NCI-H2171 (cell line): ENCODE data around the gene ENDOD1.

Experiments used
- DNase-seq: peaks from one replicate; lab custom pipeline; 2025; lab: John Stamatoyannopoulos, UW

The ENDOD1 gene

GRCh38 chr11:95076416-95076815, 13.2 kb upstream of the ENDOD1 start:
- DNase-seq, result no peak

DNA sequence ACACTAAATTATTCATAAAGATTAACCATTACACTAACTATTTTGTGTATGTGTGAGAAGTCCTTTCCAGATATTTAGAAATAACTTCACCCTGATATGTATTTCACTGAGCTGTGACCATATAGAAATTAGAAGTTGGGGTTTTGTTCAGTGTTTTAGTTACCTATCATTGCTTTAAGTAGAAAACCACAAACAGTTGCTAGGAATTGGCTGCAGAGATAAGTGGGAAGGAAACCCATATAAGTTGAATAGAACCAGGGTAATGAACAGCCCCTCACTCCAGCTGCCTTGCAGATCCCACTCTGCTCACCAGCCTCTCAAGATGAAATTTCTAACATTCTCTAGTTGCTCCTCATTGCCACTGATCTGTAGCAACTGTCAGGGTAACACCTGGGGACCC, 12.7 kb upstream of the ENDOD1 start:
- DNase-seq, result no peak

DNA sequence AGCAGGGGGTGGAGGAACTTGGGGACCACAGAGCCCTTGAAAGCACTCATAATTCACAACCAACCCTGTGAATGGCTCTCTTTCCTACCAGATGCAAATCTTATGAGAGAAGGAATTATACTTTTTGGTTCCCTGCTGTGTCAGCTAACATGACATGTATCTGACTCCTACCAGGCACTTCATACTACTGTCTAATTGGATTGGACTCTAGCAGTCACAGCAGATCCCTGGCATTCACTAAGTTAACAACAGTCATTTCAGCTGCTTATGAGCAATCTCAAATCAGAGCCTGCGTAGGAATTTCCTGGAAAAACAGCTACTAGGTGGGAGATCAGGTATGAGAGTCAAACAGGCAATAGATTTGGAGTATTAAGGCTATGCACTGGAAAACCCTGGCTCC, 11.1 kb upstream of the ENDOD1 start:
- DNase-seq, result no peak

DNA sequence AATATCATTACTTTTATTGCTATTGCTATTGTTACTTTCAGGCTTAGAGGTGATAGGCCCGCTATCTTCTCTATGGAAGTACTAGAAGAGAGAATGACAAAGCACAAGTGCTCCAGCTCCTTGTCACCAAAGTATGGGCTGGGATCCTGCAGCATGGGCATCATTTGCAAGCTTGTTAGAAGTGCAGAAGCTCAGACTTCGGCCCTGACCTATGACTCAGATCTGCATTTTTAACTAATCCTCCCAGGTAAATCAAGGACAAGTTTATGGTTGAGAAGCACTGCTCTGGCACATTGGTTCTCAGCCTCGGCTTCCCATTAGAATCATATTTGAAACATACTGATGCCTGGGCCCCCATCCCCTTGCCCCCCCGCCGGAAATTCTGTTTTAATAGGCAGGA, 8.6 kb upstream of the ENDOD1 start:
- DNase-seq, result no peak

GRCh38 chr11:95081412-95081811, 8.2 kb upstream of the ENDOD1 start:
- DNase-seq, result no peak

GRCh38 chr11:95082576-95083001, 7.1 kb upstream of the ENDOD1 start:
- DNase-seq, result no peak

DNA sequence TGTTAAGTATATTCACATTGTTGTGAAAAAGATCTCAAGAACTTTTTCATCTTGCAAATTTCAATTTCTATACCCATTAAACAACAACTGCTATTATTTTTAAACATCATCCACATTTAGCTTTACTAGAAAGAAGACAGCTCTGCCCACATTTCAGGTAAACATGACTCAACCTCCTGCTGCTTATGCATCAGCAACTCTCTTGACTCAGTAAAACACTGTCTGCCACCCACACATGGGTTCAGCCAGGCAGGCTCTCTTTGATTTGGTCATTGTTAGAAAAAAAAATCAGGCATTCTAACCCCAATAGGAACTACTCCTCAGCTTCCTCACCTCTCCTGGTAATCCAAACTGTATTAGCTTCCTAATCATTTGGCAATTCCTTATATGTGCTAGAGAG, 5.1 kb upstream of the ENDOD1 start:
- DNase-seq, result no peak

DNA sequence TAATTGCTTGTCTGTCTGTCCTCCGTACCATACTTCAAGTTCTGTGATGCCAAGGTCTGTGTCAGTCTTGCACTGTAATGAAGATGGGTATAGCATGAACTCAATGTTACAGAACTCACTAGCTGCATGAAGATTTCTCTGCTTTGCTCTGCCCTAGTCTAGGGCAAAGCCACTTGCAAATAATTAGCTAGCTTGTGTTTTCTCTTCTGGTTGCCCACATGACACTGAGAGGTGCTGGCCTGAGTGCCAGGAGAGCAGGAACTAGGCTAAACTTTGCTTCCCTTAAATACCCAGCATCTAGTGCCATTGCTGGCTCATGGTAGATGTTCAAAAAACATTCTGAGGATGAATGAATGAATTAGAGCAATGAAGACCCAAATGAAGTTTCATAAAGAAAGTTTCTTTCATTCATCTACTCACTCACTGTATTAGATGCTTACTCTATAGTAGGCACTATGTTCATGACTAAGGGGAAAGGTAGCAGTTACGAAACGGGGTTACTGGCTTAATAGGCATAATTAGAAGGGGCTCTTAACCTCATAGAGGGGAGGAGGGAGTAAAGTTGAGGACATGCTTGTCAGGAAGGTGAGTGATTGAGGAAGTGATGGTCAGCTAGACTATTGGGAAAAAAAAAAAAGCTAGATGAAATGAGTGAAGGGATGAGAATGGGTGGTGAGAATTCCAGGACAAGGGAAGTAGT, 4.4 kb upstream of the ENDOD1 start:
- DNase-seq, result no peak

DNA sequence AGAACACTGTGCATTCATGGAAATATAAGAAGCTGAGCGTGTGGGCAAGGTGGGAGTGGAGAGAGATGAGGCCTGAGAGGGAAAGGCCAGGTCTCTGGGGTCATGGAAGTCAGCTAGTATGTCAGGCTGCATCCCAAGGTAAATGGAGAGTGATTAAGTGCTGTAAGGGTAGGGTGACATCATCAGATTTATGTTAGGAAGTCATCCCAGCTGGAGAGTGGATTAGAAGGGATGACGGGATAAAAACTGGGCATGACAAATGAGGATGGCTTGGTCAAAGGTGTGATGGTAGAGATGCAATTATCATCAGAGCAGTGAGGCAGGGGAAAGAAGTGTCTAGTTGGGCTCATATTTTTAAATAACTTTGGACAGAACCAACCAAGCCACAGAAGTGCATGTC, 3.5 kb upstream of the ENDOD1 start:
- no peak for DNase-seq

DNA sequence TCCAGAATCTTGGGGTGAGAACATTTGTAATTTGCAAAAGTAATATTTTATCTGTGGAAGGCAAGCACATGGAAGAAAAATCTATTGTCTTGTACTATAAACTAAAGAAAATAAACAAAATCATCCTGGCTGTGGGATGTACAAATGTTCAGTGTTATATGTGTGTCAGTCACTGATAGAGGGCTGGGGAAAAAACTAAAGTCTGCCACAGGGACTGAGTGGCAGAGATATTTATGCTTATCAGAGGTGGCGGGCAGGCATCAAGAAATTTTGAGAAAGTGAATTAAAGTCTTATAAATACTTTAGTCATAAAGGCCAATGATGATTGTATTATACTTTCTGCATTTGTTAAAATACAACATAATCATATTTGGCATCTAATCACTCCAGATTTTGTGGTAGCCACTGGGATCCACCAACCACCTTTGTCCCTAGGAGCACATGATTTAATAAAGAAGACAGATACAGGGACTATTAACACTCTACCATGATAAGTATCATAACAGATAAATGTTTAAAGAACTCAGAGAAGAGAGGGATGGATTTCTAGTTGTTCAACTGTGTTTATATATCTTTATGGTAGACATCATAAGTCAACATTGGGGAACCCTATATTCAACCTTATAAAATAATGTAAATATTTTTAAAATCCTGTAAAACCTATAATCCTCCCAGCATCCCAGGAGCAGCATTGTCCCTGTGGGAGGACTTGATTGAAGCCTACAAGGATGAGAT, 2.6 kb upstream of the ENDOD1 start:
- DNase-seq, result no peak

GRCh38 chr11:95088946-95089619, 563 bp upstream of the ENDOD1 start:
- no peak for DNase-seq

DNA sequence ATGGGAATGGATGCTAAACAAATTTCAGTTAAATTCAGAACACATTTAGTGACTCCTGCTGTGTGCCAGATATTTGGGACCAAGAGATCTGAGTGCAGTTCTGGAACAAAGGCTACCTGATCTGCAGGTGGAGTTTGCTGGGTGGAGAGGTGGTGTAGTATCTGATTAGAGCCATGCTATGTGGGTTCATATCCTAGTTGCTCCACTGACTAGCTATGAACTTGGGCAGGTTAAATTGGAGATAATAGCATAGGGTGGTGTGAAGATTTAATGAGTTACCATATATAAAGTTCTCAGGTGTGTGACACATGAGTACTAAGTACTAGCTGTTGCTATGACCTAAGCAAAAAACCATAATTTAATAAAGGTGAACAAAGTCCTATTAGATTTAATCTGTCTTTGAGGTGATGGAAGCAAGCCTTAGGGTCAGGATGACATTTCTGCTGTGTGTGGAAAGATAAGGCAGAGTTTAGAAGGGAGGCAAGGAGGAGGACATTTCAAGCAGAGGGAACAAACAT, 2.1 kb downstream of the ENDOD1 start:
- DNase-seq, result no peak

GRCh38 chr11:95092549-95093324, 3.1 kb downstream of the ENDOD1 start:
- no peak for DNase-seq

GRCh38 chr11:95093548-95093947, 3.9 kb downstream of the ENDOD1 start:
- DNase-seq, result no peak

- no peak for DNase-seq
Observed at GRCh38 chr11:95095858-95096587, 6.4 kb downstream of the ENDOD1 start.

GRCh38 chr11:95097209-95097608, 7.6 kb downstream of the ENDOD1 start:
- DNase-seq, result no peak

DNA sequence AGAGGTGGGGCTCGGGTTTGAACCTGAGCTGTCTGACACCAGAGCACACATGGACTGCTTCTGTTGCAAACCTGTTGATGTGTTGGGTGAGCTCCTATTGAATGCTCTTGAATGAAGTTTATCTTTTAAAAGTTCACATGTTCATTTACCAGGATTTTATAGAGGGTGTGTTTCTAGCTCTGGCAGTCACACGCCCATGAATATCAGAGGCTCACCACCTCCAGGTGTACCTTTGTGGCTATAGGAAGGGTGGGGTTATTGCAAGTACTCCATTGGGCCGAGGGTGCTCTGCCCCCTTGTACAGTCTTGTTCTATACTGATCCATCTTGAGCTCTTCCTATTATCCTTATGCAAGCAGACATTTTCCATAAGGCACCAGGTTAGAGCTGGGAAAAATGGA, 9.2 kb downstream of the ENDOD1 start:
- no peak for DNase-seq

DNA sequence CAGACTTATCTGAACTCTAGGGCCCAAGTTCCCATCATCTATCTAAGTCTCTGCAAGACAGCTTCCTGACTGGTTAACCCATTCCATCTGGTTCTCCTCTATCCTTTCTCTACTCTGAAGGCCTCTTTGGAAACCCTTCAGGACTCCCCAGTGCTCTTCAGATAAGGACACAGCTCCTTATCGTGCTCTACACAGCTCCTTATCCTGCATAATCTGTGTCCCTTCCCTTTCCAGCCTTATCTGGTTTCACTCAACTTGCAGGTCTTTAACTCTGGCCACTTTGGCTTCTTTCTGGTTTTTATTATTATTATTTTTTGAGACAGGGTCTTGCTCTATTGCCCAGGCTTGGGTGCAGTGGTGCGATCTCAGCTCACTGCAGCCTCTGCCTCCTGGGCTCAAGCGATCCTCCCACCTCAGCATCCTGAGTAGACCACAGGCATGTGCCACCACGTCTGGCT, 10.6 kb downstream of the ENDOD1 start:
- DNase-seq, result no peak

GRCh38 chr11:95100856-95101507, 11.3 kb downstream of the ENDOD1 start:
- no peak for DNase-seq

- DNase-seq, result no peak
Observed at GRCh38 chr11:95101935-95102334, 12.3 kb downstream of the ENDOD1 start.

DNA sequence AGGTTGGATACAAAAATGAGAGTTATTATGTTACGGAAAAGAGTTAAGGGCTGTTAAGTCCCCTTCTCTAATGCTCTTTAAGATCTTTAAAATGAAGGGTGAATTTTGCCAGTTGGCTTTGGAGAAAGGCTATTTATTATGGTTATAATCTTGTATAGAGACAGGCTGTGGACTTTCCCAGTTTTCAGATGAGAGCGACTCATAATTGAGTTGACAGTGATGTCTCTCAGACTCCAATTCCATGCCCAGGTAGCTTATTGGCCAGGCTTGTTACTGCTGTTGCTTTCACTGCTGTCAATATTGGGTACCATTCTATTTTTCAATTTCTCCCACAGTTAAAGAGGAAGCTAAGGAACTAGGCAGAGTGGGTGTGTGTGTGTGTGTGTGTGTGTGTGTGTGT, 13.1 kb downstream of the ENDOD1 start:
- DNase-seq, result no peak
